HG03045 (cell line): ENCODE results near the gene RGS19.

Source experiments
- ATAC-seq: cut with Tn5 transposase; IDR thresholded peaks from one replicate; pipeline ENCODE4 v1.9.1; 2021; ENCODE audit warnings: mild to moderate bottlenecking, moderate library complexity; ENCODE audit not compliant: unreplicated experiment

Gene RGS19

DNA sequence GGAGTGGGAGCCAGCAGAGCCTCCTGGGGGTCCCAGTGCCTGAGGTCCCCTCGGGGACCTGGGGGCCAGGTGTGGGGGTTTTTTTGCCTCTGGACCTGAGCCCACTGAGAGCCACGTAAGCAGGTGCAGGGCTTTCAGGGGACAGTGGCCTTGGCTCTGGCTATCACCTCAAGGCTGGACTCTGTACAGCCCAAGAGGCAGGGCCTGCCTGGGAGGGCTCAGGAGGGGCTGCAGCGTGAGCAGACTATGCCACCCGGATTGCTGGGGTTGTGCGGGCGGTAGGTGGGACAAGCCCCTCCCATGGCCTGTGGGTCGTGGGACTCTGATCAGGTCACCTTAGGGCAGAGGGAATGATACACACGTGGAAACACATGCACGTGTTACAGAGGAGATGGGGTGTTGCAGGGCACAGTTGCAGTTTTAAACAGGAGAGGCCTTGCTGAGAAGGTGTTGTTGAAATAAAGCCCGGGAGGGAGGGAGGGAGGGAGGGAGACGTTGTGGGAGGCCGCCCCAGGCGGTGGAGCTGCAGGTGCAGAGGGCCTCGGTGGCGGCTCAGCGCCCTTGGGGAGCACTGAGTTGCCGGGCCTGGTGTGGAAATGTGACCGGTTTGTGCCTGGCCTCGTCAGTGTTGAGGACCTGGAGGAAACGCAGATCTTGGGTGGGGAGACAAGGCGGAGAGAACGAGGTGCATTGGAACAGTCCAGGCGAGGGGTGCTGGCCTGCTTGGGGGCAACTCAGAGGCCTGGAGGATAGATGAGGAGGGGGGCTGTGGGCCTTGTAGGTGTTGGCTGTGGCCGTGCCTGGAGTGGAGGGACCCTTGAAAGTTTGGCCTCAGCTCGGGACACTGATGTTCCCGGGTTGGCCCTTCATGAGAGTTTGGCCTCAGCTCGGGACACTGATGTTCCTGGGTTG lies 14.0 kb downstream of the RGS19 start:
- ATAC-seq, result no peak

- ATAC-seq, result no peak
Observed at GRCh38 chr20:64064145-64064698, 15.1 kb downstream of the RGS19 start.

DNA sequence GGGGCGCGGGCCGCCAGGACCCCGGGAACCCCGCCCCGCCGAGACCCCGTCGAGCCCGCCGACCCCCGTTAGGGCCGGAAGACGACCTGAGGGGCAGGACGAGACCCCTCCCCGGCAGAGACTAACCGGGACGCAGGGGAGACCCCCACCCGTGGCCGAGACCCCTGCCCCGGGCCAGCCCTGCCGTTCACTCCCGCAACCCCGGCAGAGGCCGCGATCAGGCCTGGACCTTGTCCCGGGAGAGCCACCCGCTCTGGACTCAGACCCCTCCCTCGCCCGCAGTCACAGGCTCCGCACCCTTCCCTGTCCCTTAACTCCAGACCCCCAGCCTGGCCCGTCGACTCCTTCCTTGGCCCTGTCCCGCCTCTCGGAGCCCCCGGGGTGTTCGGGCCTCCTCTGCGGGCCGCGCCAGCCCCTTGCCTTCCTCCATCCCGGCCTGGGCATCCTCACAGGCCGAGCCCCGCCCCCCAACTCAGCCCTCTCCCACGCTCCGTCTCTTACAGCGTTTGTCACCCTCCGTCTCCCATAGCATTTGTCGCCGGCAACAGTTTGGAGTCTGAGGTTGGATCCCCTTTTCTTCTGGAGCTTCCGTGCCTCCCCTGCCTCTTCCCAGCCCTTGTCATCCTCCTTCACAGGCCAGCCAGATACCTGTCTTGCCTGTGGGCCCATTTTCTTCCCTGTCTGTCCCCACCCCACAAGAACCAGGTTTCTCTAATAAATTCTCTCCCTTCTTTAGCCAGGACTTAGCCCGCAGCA lies 15.8 kb downstream of the RGS19 start:
- ATAC-seq, result no peak

- ATAC-seq, result peak; percentile 72
Observed at GRCh38 chr20:64062596-64063388, 16.5 kb downstream of the RGS19 start, which contains the start of gene TCEA2. TSS of gene TCEA2 (plus strand) at chr20:64063198. CDS start at chr20:64063313, 115 bp downstream.

- ATAC-seq, result no peak
Observed at GRCh38 chr20:64062276-64062595, 17.1 kb downstream of the RGS19 start.

- no peak for ATAC-seq
Observed at GRCh38 chr20:64058536-64058935, 20.8 kb downstream of the RGS19 start.

DNA sequence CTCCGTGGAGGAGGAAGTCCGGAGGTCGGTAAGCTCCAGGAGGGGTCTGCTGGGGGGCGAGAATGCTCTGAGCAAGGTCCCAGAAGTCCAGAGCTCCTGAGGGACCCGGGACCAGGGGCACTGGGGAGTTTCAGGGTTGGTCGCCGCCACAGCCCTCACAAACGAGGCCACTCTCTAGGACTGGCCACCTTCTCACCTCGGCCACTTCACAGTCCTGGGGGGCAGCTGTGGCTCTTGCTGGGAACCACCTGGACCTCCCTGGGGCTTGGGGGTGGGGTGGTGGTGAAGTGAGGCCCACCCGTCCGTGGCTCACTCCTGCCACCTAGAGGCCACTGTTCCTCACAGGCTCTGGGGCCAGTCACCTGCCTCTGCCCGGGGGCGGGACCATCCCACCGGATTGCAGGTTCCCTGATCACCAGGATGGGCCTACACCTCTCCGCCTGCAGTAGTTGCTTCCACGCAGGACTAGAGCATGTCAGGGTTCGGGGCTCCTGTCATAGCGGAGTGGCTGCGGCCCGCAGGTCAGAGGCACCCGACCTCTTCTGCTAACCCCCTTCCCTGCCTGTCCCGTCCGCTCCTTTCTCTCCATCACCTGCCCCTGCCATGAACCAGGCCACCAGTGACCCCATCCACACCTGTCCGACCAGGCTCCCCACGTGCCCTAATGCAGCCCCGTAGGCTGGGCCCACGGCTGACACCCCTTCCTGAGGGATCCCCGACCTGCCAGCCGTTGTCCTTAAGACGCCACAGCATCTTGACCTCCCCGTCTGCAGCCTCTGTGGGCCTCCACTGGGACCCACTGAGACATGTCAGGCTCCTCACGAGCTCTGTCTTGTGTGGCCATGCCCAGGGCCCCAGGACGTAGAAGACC lies 21.5 kb downstream of the RGS19 start:
- ATAC-seq, result peak; percentile 41

DNA sequence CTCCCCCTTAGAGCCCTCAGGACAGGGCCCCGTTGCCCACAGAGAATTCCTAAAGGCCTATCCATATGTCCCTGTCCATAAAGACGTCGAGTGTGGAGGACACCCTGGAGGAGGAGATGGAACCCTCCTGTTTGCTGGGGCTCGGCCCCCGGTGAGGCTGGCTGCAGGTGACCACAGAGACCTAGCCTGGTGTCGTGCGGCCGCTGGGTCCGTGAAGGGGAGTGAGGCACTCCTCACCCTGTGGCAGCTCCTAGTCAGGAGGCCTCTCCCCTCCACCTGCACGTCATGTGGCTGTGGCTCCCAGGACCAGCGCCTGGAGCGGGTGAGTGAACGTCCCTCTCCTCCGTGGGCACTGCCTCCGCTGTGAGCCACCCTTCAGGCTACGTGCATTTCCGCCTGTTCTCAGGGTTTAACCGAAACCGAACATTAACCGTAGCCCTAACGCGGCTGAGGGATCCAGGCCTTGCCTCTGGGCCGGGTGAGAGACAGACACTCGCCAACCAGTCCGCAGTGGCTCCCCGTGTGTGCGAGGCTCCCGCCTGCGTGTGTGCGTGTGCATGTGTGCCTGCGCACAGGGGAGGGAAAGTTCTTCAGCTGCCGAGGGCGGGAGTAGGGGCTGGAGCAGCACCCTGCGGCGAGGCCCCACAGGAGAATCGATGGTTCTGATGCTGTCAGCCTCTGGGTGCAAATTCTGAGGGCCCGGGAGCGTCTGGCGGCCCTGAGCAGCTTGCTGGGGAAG lies 22.3 kb downstream of the RGS19 start:
- ATAC-seq, result peak; percentile 20

DNA sequence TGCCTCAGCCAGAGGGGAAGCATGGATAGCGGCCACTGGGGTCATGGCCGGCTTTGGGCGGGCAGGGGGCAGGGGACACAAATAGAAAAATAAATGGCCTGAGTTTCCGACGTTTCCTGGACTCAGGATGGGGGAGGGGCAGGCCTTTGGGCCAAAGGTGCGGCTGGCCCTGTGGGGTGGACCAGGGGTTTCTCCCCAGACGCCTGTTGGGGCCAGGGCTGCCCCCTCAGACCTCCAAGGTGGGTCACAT lies 22.8 kb downstream of the RGS19 start:
- ATAC-seq, result no peak

GRCh38 chr20:64055893-64056638 lies 23.3 kb downstream of the RGS19 start:
- no peak for ATAC-seq

GRCh38 chr20:64055396-64055892 lies 23.9 kb downstream of the RGS19 start:
- ATAC-seq, result no peak

- no peak for ATAC-seq
Observed at GRCh38 chr20:64053841-64054661, 25.3 kb downstream of the RGS19 start.

DNA sequence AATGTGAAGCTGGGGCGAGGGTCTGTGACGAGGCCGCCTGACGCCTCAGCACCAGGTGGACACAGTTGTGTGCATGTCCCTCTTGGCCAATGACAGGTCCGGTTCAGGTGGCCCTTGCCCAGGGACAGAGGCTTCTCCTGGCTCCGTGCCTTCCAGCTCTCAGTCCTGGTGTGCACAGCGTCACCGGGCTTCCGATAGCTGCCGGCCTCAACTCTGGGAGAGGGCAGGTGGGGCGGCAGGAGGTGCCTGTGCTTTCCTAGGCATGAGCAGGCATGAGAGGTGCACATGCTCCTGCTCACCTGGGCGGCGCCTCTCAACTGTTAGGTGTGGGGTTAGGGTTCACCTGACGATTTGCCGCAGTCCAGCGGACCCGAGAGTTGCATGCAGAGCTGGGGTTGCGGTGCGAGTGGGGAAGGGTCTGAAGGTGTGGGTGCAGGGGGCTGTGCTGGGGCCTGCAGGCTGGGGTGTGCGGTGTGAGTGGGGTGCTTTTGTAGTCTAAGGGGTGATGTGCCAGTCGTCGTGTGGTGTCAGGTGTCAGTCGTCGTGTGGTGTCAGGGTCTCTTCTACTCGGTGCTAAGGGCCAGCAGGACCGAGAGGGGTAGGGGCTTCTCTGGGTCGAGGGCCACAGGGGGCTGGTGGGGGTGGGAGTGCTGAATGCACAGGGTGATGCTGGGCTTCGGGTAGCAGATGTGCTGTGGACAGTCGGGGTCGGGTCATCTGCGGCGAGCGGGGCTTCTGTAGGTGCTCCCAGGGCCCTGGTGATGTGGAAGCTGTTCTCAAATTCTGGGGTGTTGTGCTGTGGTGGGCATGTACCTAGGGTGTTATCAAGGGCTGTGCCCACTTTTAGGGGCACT lies 26.1 kb downstream of the RGS19 start:
- ATAC-seq, result no peak

GRCh38 chr20:64052326-64052722 lies 27.0 kb downstream of the RGS19 start:
- ATAC-seq, result no peak

GRCh38 chr20:64051561-64052325 lies 27.6 kb downstream of the RGS19 start:
- ATAC-seq, result no peak

- no peak for ATAC-seq
Observed at GRCh38 chr20:64051033-64051452, 28.3 kb downstream of the RGS19 start.
